Measurements from ENCODE around the gene SPI1.

Gene SPI1

DNA sequence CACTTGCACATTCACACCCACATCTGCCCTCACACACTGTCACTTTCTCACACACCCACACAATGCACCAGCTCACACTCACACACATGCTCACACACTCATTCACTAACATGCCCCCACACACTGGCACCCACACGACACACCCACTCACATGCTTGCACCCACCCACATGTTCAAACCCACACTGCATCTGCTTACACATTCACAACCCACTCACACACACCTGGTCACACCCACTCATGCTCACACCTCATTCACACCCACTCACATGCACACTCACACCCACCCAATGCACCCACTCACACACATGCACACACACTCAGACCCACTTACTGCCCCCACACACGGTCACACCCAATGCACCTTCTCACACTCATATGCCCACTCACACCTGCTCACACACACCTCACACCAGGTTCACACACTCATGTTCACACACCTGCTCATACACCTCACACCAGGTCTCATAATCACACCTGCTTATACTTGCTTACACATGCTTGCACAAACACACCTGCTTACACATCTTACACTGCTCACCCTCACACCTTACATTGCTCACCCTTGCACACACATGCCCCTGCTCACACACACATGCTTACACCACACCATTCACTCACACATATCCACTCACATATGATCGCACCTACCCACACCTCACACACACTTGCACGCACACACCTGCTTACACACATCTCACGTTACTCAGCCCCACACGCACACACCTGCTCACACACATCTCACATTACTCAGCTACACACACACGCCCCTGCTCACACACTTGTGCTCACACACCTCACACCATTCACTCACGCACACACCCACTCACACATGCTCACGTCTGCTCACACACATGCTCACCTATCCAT lies 22.0 kb downstream of the SPI1 start:
- DNase-seq, result no peak

- peak; percentile 90 for DNase-seq
These were observed 22.8 kb downstream of the SPI1 start for GRCh38 chr11:47355283-47356128.

DNA sequence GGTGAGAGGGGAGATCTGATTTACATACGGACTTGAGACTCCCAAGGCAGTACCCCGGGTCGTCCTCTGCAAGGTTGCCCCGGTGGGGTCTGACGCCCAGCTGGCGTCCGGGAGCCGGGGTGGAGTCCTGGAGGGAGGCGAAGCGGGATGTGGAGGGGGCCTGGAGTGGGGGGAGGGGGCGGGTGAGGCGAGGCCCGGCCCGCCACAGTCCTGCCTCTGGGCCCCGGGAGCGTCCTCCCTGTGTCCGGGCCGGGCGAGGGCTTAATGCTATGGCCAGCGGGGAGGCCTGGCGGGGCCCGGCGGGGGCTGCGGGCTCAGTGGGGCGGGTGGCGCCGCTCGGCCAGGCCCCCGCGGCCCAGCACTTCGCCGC lies 23.4 kb downstream of the SPI1 start:
- DNase-seq, result no peak

DNA sequence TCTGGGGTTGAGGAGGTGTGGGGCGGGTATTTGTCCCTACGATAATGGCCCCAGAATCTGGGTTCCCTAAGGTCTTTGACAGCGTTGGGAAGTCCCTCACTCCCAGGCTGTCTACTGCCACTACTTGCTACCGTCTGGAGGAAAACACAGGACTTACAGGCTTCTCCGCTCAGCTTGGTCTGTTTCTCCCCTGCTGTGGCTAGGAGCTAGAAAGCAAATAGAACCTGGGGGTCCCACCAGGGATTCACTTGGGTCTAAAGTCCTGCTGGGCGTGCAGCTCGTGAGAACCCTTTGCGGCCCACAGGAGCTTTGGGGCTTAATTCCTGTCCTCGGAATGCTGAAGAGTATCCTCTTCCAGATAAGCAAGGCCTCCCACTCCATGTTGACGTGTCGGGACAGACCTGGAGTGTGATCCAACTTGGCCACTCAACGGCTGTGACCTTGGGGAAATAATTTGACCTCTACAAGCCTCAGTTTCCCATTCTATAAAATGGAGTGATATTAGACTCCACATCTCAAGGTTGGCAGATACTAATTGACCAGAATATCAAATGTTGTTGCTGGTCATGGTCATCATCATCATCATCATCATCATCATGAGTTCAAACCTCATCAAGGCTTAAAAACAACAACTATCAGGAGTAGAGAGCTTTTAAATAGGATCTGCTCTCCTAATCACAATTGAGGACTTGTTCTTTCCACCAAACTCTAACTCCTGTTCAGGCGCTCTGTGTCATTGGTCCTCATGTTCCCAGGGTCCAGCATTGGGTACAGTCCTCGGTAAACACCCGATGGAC lies 24.2 kb downstream of the SPI1 start:
- DNase-seq, result no peak

DNA sequence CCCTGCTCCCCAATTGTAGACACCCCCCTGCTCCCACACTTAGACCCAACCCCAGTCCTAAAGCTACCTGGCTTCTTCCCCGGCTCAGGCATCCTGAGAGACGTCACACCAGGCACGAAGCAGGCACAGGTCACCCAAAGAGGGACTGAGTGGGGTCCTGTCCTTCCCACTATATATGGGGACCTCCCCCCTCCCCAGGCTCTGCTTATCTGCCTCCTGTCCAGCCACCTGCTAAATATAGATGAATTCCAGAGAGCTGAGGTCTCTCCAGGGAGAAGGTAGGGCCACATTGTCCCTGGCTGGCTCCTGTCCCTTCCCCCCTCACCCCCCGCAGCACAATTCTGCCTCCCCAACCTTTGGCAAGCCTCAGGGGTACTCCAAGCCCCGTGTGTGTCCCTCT lies 25.8 kb downstream of the SPI1 start, which contains the start of gene MYBPC3:
Gene MYBPC3, minus strand, starts transcription at position 147 of the 400 bp plus-strand sequence. Its CDS starts 55 bp downstream, at position 92.
- DNase-seq, result no peak

GRCh38 chr11:47351156-47352126 lies 26.9 kb downstream of the SPI1 start:
- DNase-seq, result no peak

DNA sequence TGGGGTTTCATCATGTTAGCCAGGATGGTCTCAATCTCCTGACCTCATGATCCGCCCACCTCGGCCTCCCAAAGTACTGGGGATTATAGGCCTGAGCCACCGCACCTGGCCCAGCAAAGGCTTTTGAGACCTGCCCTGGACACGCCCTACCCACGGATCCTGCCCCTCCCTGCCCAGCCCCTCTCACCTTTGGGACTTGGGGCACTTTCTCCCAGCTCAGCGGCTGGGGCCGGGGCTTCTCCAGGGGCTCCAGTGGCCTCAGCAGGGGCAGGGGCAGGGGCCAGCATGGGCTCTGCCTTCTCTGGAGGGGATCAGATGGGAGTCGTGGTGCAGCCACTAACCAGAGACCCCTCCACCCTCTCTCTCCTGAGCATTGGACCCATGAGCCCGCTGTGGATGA lies 28.0 kb downstream of the SPI1 start:
- no peak for DNase-seq

- DNase-seq, result no peak
These were observed 28.7 kb downstream of the SPI1 start for GRCh38 chr11:47349521-47350095.

GRCh38 chr11:47348859-47349258 lies 29.5 kb downstream of the SPI1 start:
- no peak for DNase-seq

DNA sequence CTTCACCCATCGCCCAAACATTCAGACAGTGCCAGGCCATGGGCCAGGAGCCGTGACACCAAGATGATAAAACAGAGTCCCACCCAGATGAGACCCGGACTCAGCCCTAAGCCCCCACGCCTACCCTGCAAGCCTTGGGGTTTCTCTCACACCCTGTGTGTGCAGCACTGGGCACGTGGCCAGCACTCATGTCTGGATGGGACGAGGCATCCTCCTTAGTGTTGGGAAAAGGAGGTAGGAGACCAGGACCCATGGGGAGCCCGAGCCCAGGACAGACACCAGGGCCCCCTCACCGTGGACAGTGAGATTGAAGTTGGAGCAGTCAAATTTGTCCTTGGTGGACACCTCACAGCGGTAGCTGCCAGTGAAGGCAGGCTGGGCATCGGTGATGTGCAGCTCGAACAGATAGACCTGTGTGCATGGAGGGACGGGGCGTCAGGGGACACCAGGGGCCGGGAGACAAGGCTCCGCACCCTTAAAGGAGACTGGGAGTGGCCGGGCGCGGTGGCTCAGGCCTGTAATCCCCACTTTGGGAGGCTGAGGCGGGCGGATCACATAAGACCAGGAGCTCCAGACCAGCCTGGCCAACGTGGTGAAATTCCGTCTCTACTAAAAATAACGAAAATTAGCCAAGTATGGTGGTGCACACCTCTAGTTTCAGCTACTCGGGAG lies 30.1 kb downstream of the SPI1 start:
- DNase-seq, result no peak

- DNase-seq, result no peak
These were observed 31.2 kb downstream of the SPI1 start for GRCh38 chr11:47347137-47347536.

- no peak for DNase-seq
These were observed 32.3 kb downstream of the SPI1 start for GRCh38 chr11:47345890-47346563.

- DNase-seq, result no peak
These were observed 35.5 kb downstream of the SPI1 start for GRCh38 chr11:47342854-47343253.

DNA sequence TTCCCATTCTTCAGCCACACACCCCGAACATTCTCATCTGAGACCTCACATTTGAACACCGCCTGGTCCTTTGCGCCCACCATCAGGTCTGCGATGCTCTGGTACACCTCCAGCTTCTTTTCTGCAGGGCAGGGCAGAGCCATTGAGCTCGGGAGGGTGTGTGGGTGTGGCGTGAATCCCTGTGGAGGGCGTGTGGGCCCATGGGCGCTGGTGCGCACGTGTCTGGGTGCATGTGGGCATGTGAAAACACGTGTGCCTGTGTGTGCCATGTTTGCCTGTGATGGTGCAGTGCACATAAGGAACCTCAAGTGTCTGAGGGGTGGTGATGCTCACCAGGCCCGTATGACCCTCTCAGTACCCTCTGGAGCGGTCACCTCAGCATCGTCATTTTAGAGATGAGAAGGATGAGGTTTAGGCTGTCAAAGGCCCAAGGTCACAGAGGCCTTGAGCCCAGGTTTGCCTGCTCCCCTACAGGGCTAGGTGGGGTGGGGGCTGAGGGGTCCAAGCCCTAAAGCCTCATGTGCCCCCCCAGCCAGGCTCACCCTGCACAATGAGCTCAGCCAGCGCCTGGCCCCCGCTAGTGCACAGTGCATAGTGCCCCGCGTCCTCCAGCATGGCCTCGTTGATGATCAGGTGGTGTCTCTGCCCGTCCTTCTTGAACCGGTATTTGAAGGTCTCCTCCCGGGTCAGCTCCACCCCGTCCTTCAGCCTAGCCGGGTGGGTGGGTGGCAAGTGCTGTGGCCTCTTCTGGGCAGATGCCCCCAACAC lies 36.1 kb downstream of the SPI1 start:
- DNase-seq, result no peak

GRCh38 chr11:47340980-47341775 lies 37.2 kb downstream of the SPI1 start:
- no peak for DNase-seq

- DNase-seq, result no peak
These were observed 38.3 kb downstream of the SPI1 start for GRCh38 chr11:47340010-47340409.

DNA sequence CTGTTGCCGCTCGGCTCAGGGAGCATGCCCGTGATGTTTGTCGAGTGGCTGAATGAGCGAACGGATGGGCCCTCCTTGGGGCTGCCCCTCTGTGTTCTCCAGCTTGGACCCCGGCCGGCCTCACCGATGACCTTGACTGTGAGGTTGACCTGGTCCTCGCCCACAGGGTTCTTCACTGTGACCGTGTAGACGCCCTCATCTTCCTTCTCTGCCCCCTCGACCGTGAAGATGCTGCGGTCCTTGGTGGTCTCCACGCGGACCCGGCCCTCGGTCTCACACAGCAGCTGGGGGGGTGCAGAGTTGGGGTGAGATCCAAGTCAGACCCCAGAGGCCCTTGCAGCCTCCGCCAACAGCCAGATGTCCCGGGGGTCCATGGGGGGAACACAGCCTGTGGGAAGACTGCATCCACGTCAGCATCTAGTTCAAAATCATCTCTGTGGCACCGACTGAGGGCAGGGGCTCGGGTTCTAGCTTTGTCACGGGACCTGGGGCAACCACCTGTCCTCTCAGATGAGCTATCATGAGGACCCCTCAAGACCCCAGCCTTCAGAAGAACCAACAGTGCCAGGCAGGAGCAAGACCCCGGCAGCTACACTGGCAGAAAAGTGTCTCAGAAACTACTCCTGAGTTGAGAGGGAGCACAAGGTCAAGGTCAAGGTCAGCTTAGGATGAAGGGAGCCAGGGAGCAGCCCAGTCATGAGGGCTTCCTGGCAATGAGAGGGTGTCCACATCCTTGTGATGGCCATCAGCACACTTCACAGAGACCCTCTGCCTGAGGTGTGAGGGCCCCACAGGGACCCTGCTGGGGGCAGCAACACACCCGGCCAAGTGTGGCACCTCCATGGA lies 39.7 kb downstream of the SPI1 start:
- no peak for DNase-seq
